Cardiac fibroblast (primary cell): Measurements from ENCODE around the gene PLA2G2F.

ENCODE experiments used
- DNase-seq, 2 donors: peaks; one replicate each; pipeline versions ENCODE4 v3.0.0 to v3.0.0-alpha.2; 2010; ENCODE audit warnings: low read depth in 2 of 2
- H3K4me3 ChIP-seq, 2 donors: replicated peaks in 1 of 2; 1 replicate in 1 of 2; 2 replicates in 1 of 2; pipeline ENCODE4 v1.5.1; 2011; ENCODE audit warnings: low read depth in 2 of 2, low read length in 2 of 2, mild to moderate bottlenecking in 2 of 2, moderate library complexity in 1 of 2
- CTCF ChIP-seq: IDR thresholded peaks from one replicate; pipeline ENCODE4 v1.5.1; 2011; ENCODE audit warnings: low read depth, mild to moderate bottlenecking, low read length, inconsistent platforms

PLA2G2F gene

GRCh38 chr1:20189664-20190063 is 50.5 kb downstream of the PLA2G2F start:
- no peak overlapping the region for H3K4me3 ChIP-seq
- DNase-seq, result no peak
- no peak for TF ChIP-seq CTCF

- no peak for DNase-seq
- H3K4me3 ChIP-seq, result no peak overlapping the region
- no peak for TF ChIP-seq CTCF
Measured at GRCh38 chr1:20190256-20191160, 51.4 kb downstream of the PLA2G2F start.

- no peak for DNase-seq
- TF ChIP-seq CTCF, result no peak
- no peak overlapping the region for H3K4me3 ChIP-seq
Measured at GRCh38 chr1:20191266-20191825, 52.2 kb downstream of the PLA2G2F start.

- peak; percentile 44 to 51 for DNase-seq
- no peak overlapping the region for H3K4me3 ChIP-seq
- no peak for TF ChIP-seq CTCF
Measured at GRCh38 chr1:20192364-20192763, 53.2 kb downstream of the PLA2G2F start.

GRCh38 chr1:20192871-20193411 is 53.8 kb downstream of the PLA2G2F start:
- no peak for TF ChIP-seq CTCF
- no peak for DNase-seq
- no peak overlapping the region for H3K4me3 ChIP-seq

GRCh38 chr1:20194224-20194623 is 55.1 kb downstream of the PLA2G2F start:
- no peak for DNase-seq
- no peak overlapping the region for H3K4me3 ChIP-seq
- no peak for TF ChIP-seq CTCF
